Measurements from ENCODE around the gene CYP2B6. TPM values are rescaled to one million over a fixed set of nuclear protein-coding genes. Genes with fewer than 3 reads are reported as not detected.
"Not testable (repeated sequence)": the region's sequence is repeated elsewhere in the genome, so short reads cannot be mapped to it uniquely, and the experiment has no call there.

Gene CYP2B6
- polyA plus RNA-seq, 1 experiment = not detected

- ChIA-PET POLR2A (no interaction called here), CTCF (interaction anchor here (1.0 to 1.2 kb wide), 2 partner anchors 14 to 164 kb away, joined by 3 read pairs; no protein-coding TSS in a partner anchor)
- TF ChIP-seq, protein P1, sequence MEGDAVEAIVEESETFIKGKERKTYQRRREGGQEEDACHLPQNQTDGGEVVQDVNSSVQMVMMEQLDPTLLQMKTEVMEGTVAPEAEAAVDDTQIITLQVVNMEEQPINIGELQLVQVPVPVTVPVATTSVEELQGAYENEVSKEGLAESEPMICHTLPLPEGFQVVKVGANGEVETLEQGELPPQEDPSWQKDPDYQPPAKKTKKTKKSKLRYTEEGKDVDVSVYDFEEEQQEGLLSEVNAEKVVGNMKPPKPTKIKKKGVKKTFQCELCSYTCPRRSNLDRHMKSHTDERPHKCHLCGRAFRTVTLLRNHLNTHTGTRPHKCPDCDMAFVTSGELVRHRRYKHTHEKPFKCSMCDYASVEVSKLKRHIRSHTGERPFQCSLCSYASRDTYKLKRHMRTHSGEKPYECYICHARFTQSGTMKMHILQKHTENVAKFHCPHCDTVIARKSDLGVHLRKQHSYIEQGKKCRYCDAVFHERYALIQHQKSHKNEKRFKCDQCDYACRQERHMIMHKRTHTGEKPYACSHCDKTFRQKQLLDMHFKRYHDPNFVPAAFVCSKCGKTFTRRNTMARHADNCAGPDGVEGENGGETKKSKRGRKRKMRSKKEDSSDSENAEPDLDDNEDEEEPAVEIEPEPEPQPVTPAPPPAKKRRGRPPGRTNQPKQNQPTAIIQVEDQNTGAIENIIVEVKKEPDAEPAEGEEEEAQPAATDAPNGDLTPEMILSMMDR (IDR thresholded peaks at IDR 0.05; ENCODE audit: insufficient read depth, low read depth, low read length) = no peak
- peaks cover 2% of the 10 kb centered on the region; the same call in 1 of the 2 replicates for H3K27me3 ChIP-seq (ENCODE audit: control insufficient read depth, insufficient read depth, low read length)
- H3K36me3 ChIP-seq (ENCODE audit: control insufficient read depth, insufficient read depth, low read length) = no peaks in the 10 kb centered on the region
- no peak overlapping the region for H3K4me3 ChIP-seq (ENCODE audit: low read depth, low read length)
- DNase-seq (ENCODE audit: low read depth) = peak; percentile 5
Observed at GRCh38 chr19:40962460-40962961, 28.6 kb upstream of the CYP2B6 start.

DNA sequence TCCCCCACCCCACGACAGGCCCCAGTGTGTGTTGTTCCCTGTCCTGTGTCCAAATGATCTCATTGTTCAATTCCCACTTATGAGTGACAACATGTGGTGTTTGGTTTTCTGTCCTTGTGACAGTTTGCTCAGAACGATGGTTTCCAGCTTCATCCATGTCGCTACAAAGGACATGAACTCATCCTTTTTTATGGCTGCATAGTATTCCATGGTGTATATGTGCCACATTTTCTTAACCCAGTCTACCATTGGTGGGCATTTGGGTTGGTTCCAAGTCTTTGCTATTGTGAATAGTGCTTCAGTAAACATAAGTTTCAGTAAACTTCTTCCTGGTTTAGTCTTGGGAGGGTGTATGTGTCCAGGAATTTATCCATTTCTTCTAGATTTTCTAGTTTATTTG, 26.7 kb upstream of the CYP2B6 start:
- H3K4me3 ChIP-seq (ENCODE audit: low read depth, low read length); DNase-seq (ENCODE audit: low read depth); H3K36me3 ChIP-seq (ENCODE audit: control insufficient read depth, insufficient read depth, low read length); POLR2A ChIA-PET; H3K27me3 ChIP-seq (ENCODE audit: control insufficient read depth, insufficient read depth, low read length); CTCF ChIA-PET: not testable (repeated sequence)

- H3K36me3 ChIP-seq (ENCODE audit: control insufficient read depth, insufficient read depth, low read length); DNase-seq (ENCODE audit: low read depth); H3K4me3 ChIP-seq (ENCODE audit: low read depth, low read length); H3K27me3 ChIP-seq (ENCODE audit: control insufficient read depth, insufficient read depth, low read length); CTCF ChIA-PET; POLR2A ChIA-PET: not testable (repeated sequence)
Observed at GRCh38 chr19:40965351-40965750, 25.7 kb upstream of the CYP2B6 start.

DNA sequence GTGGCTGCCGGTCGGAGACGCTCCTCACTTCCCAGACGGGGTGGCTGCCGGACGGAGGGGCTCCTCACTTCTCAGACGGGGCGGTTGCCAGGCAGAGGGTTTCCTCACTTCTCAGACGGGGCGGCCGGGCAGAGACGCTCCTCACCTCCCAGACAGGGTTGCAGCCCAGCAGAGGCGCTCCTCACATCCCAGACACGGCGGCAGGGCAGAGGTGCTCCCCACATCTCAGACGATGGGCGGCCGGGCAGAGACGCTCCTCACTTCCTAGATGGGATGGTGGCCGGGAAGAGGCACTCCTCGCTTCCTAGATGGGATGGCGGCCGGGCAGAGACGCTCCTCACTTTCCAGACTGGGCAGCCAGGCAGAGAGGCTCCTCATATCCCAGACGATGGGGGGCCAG, 24.5 kb upstream of the CYP2B6 start:
- H3K27me3 ChIP-seq (ENCODE audit: control insufficient read depth, insufficient read depth, low read length); DNase-seq (ENCODE audit: low read depth); H3K36me3 ChIP-seq (ENCODE audit: control insufficient read depth, insufficient read depth, low read length); H3K4me3 ChIP-seq (ENCODE audit: low read depth, low read length); POLR2A ChIA-PET; CTCF ChIA-PET: not testable (repeated sequence)

DNA sequence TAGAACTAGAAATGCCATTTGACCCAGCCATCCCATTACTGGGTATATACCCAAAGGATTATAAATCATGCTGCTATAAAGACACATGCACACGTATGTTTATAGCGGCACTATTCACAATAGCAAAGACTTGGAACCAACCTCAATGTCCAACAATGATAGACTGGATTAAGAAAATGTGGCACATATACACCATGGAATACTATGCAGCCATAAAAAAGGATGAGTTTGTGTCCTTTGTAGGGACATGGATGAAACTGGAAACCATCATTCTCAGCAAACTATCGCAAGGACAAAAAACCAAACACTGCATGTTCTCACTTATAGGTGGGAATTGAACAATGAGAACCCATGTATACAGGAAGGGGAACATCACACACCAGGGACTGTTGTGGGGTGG, 23.0 kb upstream of the CYP2B6 start:
- H3K4me3 ChIP-seq (ENCODE audit: low read depth, low read length); DNase-seq (ENCODE audit: low read depth); H3K36me3 ChIP-seq (ENCODE audit: control insufficient read depth, insufficient read depth, low read length); CTCF ChIA-PET; POLR2A ChIA-PET; H3K27me3 ChIP-seq (ENCODE audit: control insufficient read depth, insufficient read depth, low read length): not testable (repeated sequence)

GRCh38 chr19:40969721-40970120, 21.4 kb upstream of the CYP2B6 start:
- POLR2A ChIA-PET; H3K4me3 ChIP-seq (ENCODE audit: low read depth, low read length); DNase-seq (ENCODE audit: low read depth); H3K36me3 ChIP-seq (ENCODE audit: control insufficient read depth, insufficient read depth, low read length); H3K27me3 ChIP-seq (ENCODE audit: control insufficient read depth, insufficient read depth, low read length): not testable (repeated sequence)
- CTCF ChIA-PET = interaction anchor here (1.2 kb wide), 1 partner anchor 175 kb away, joined by 3 read pairs; no protein-coding TSS in a partner anchor

GRCh38 chr19:40970396-40971345, 20.4 kb upstream of the CYP2B6 start:
- CTCF ChIA-PET = interaction anchor here (1.2 kb wide), 1 partner anchor 174 kb away, joined by 3 read pairs; no protein-coding TSS in a partner anchor
- H3K27me3 ChIP-seq (ENCODE audit: control insufficient read depth, insufficient read depth, low read length); POLR2A ChIA-PET; DNase-seq (ENCODE audit: low read depth); H3K36me3 ChIP-seq (ENCODE audit: control insufficient read depth, insufficient read depth, low read length); H3K4me3 ChIP-seq (ENCODE audit: low read depth, low read length): not testable (repeated sequence)

DNA sequence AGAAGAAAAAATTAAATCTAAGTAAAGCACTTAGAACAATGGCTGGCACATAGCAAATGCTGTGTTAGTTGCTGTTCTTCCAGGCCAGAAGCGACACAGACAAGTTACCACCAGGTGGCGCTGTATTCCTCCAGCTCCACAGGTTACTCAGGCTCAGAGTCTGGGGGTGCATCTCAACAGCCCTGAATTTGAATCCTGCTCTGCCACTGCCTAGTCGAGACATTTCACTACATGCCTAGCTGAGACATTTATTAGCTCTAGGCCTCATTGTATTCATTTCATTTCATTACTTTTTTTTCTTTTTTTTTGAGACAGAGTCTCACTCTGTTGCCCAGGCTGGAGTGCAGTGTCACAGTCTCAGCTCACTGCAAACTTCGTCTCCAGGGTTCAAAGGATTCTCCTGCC, 16.4 kb upstream of the CYP2B6 start:
- peak; percentile 1 for DNase-seq (ENCODE audit: low read depth)
- POLR2A ChIA-PET = no interaction called here
- no peak overlapping the region for H3K4me3 ChIP-seq (ENCODE audit: low read depth, low read length)
- CTCF ChIA-PET = interaction anchor here (0.8 to 1.3 kb wide), 11 partner anchors 13 to 312 kb away, joined by 3 to 7 read pairs (median 4); no protein-coding TSS in a partner anchor
- H3K27me3 ChIP-seq (ENCODE audit: control insufficient read depth, insufficient read depth, low read length) = no peaks in the 10 kb centered on the region; the same call in 1 of the 2 replicates
- TF ChIP-seq, protein P1 (IDR thresholded peaks at IDR 0.05; ENCODE audit: insufficient read depth, low read depth, low read length) = peak; percentile 87
- H3K36me3 ChIP-seq (ENCODE audit: control insufficient read depth, insufficient read depth, low read length) = no peaks in the 10 kb centered on the region
